ENCODE results near the gene CHAF1B. TPM values are rescaled to one million over a fixed set of nuclear protein-coding genes. Genes with fewer than 3 reads are reported as not detected.

Gene CHAF1B
- total and polyA plus RNA-seq, 10 of the 15 experiments (the other 5 are each of a cell fraction or from before 2014, with no cell fraction given): 5.9 to 31.5 (median 17.3) TPM

DNA sequence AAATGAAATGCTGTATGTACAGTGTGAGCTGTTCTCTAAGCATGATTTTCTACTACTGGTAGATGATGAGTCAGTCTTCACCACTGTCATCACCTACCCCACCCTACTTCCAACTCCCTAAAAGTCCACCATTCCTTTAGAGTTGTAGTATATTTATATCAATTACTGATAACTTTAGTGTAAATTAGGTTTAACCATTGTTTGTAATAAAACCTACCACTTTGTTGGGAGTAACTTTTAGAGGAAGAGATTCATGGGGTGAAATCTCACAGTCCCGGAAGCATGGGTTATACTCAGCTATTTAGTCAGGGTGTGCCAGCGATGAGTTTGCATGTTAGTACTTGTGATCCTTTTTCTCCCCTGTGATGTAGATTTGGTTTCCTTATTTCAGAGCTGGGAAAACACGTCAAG, 48.1 kb upstream of the CHAF1B start:
- CTCF ChIA-PET: interaction anchor here (0.9 to 1.3 kb wide), 3 partner anchors 127 to 200 kb away, joined by 3 to 10 read pairs (median 3); no protein-coding TSS in a partner anchor
- DNase-seq (ENCODE audit: low read depth, low spot score) (no peak), FAIRE-seq (no peak), ATAC-seq (no peak)
- POLR2A ChIA-PET: interaction anchor here (0.6 to 1.2 kb wide), 2 partner anchors 17 to 117 kb away, joined by 3 to 5 read pairs; partner anchors contain the start of gene MORC3
- BruUV-seq (replicated peaks): no TSS peak
- H3K27ac ChIP-seq (ENCODE audit: control insufficient read depth, insufficient read depth): no peak overlapping the region
- H3K79me2 ChIP-seq (ENCODE audit: control insufficient read depth, insufficient read depth, low read length): peaks cover 10% of the 10 kb centered on the region
- no peak overlapping the region for H2AFZ ChIP-seq (ENCODE audit: control insufficient read depth, low read depth, low read length)
- in situ Hi-C loops (cut with MboI): no loop called here
- no peaks in the 10 kb centered on the region for H3K27me3 ChIP-seq (replicated peaks in 1 of 2; ENCODE audit: control insufficient read depth in 2 of 2, insufficient read depth in 2 of 2, low read length in 1 of 2)
- peaks cover 3 to 29% of the 10 kb centered on the region in 2 experiments for H3K36me3 ChIP-seq (ENCODE audit: control insufficient read depth in 2 of 2, insufficient read depth in 2 of 2, low read length in 1 of 2)
- no peaks in the 10 kb centered on the region for H3K9me3 ChIP-seq (replicated peaks; ENCODE audit: control insufficient read depth, insufficient read depth, low read length)
- RAD21 ChIA-PET (ENCODE audit: unreplicated experiment): interaction anchor here (1.1 kb wide), 1 partner anchor 184 kb away, joined by 4 read pairs; no protein-coding TSS in a partner anchor
- H3K9ac ChIP-seq (ENCODE audit: control insufficient read depth, insufficient read depth, low read length): no peak overlapping the region
- intact Hi-C loops (cut with micrococcal nuclease; ENCODE audit: unreplicated experiment): no loop called here
- SMC1A ChIA-PET (ENCODE audit: uncharacterized antibody, unreplicated experiment): interaction anchor here (0.6 to 1.8 kb wide), 5 partner anchors 9 to 187 kb away, joined by 3 to 6 read pairs (median 3); no protein-coding TSS in a partner anchor
- no peaks in the 10 kb centered on the region for H4K20me1 ChIP-seq (ENCODE audit: control insufficient read depth, insufficient read depth)
- no peaks in the 10 kb centered on the region for H3K4me1 ChIP-seq (ENCODE audit: control insufficient read depth, insufficient read depth, low read length)
- no peak overlapping the region for H3K4me2 ChIP-seq (ENCODE audit: control insufficient read depth, insufficient read depth)
- 100% methylated on average over 3 of the region's 3 CpGs for WGBS (ENCODE audit: insufficient coverage, insufficient replicate concordance, low lambda C conversion rate, missing lambda C conversion rate)
- no peak overlapping the region for H3K4me3 ChIP-seq
- TF ChIP-seq NR2F1 (conservative IDR thresholded peaks at IDR 0.05): no peak
- TF ChIP-seq, protein P1, sequence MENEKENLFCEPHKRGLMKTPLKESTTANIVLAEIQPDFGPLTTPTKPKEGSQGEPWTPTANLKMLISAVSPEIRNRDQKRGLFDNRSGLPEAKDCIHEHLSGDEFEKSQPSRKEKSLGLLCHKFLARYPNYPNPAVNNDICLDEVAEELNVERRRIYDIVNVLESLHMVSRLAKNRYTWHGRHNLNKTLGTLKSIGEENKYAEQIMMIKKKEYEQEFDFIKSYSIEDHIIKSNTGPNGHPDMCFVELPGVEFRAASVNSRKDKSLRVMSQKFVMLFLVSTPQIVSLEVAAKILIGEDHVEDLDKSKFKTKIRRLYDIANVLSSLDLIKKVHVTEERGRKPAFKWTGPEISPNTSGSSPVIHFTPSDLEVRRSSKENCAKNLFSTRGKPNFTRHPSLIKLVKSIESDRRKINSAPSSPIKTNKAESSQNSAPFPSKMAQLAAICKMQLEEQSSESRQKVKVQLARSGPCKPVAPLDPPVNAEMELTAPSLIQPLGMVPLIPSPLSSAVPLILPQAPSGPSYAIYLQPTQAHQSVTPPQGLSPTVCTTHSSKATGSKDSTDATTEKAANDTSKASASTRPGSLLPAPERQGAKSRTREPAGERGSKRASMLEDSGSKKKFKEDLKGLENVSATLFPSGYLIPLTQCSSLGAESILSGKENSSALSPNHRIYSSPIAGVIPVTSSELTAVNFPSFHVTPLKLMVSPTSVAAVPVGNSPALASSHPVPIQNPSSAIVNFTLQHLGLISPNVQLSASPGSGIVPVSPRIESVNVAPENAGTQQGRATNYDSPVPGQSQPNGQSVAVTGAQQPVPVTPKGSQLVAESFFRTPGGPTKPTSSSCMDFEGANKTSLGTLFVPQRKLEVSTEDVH (IDR thresholded peaks at IDR 0.05; ENCODE audit: low read depth, partially characterized antibody): no peak
- TF ChIP-seq PAX5 (IDR thresholded peaks at IDR 0.05; ENCODE audit: borderline replicate concordance, low read depth, low read length): no peak
- TF ChIP-seq RBBP5 (conservative IDR thresholded peaks at IDR 0.05): no peak
- no peak for TF ChIP-seq ETV6 (conservative IDR thresholded peaks at IDR 0.05 in 1 of 2, IDR thresholded peaks at IDR 0.05 in 1 of 2; ENCODE audit: borderline replicate concordance in 1 of 2, low read depth in 1 of 2)
- TF ChIP-seq, protein P2, sequence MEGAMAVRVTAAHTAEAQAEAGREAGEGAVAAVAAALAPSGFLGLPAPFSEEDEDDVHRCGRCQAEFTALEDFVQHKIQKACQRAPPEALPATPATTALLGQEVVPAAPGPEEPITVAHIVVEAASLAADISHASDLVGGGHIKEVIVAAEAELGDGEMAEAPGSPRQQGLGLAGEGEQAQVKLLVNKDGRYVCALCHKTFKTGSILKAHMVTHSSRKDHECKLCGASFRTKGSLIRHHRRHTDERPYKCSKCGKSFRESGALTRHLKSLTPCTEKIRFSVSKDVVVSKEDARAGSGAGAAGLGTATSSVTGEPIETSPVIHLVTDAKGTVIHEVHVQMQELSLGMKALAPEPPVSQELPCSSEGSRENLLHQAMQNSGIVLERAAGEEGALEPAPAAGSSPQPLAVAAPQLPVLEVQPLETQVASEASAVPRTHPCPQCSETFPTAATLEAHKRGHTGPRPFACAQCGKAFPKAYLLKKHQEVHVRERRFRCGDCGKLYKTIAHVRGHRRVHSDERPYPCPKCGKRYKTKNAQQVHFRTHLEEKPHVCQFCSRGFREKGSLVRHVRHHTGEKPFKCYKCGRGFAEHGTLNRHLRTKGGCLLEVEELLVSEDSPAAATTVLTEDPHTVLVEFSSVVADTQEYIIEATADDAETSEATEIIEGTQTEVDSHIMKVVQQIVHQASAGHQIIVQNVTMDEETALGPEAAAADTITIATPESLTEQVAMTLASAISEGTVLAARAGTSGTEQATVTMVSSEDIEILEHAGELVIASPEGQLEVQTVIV (IDR thresholded peaks at IDR 0.05; ENCODE audit: borderline replicate concordance, partially characterized antibody): no peak
- TF ChIP-seq CBX3 (IDR thresholded peaks at IDR 0.05; ENCODE audit: borderline replicate concordance, low read depth): no peak
- no peak for TF ChIP-seq NFYB (IDR thresholded peaks at IDR 0.05; ENCODE audit: insufficient read depth, low read depth, low read length)
- TF ChIP-seq, protein P3, sequence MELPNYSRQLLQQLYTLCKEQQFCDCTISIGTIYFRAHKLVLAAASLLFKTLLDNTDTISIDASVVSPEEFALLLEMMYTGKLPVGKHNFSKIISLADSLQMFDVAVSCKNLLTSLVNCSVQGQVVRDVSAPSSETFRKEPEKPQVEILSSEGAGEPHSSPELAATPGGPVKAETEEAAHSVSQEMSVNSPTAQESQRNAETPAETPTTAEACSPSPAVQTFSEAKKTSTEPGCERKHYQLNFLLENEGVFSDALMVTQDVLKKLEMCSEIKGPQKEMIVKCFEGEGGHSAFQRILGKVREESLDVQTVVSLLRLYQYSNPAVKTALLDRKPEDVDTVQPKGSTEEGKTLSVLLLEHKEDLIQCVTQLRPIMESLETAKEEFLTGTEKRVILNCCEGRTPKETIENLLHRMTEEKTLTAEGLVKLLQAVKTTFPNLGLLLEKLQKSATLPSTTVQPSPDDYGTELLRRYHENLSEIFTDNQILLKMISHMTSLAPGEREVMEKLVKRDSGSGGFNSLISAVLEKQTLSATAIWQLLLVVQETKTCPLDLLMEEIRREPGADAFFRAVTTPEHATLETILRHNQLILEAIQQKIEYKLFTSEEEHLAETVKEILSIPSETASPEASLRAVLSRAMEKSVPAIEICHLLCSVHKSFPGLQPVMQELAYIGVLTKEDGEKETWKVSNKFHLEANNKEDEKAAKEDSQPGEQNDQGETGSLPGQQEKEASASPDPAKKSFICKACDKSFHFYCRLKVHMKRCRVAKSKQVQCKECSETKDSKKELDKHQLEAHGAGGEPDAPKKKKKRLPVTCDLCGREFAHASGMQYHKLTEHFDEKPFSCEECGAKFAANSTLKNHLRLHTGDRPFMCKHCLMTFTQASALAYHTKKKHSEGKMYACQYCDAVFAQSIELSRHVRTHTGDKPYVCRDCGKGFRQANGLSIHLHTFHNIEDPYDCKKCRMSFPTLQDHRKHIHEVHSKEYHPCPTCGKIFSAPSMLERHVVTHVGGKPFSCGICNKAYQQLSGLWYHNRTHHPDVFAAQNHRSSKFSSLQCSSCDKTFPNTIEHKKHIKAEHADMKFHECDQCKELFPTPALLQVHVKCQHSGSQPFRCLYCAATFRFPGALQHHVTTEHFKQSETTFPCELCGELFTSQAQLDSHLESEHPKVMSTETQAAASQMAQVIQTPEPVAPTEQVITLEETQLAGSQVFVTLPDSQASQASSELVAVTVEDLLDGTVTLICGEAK (IDR thresholded peaks at IDR 0.05; ENCODE audit: borderline replicate concordance): no peak
- no peak for TF ChIP-seq MTA2 (IDR thresholded peaks at IDR 0.05; ENCODE audit: low read depth)
- TF ChIP-seq RCOR1 (conservative IDR thresholded peaks at IDR 0.05; ENCODE audit: low read depth, low read length): no peak
- TF ChIP-seq POLR2AphosphoS2 (IDR thresholded peaks at IDR 0.05; ENCODE audit: low read depth, low read length): no peak

Data from GM12878 (cell line).